GM21360 (cell line): Measurements from ENCODE around the gene B3GAT2.

Source experiments
- ATAC-seq: cut with Tn5 transposase; IDR thresholded peaks from one replicate; pipeline ENCODE4 v1.9.1; 2021; ENCODE audit warnings: mild to moderate bottlenecking, moderate library complexity; ENCODE audit not compliant: unreplicated experiment

B3GAT2 gene

GRCh38 chr6:70901324-70901723, 55.5 kb downstream of the B3GAT2 start:
- ATAC-seq: no peak

GRCh38 chr6:70900047-70900446, 56.8 kb downstream of the B3GAT2 start:
- ATAC-seq: no peak

DNA sequence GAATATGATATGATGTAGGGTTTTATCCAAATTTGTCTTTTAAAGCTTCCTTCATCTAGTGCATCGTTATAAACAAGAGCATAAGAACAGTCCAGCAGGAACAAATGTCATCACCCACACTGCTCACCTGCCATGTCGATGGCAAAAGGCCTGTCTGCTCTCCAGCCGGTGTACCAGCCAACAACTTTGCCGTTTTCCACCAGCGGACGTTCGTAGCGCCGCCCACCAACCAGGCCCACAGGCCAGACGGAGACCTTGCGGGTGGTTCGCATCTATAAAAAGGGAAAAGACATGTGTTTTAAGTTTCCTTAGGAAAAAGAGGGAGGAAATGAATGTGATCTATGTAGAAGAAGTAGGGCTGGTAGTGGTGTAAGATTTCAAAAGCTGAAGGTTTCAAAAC, 62.9 kb downstream of the B3GAT2 start:
- ATAC-seq: no peak

GRCh38 chr6:70889270-70889669, 67.6 kb downstream of the B3GAT2 start:
- ATAC-seq: no peak

- ATAC-seq: no peak
Measured at GRCh38 chr6:70886661-70887060, 70.2 kb downstream of the B3GAT2 start.

DNA sequence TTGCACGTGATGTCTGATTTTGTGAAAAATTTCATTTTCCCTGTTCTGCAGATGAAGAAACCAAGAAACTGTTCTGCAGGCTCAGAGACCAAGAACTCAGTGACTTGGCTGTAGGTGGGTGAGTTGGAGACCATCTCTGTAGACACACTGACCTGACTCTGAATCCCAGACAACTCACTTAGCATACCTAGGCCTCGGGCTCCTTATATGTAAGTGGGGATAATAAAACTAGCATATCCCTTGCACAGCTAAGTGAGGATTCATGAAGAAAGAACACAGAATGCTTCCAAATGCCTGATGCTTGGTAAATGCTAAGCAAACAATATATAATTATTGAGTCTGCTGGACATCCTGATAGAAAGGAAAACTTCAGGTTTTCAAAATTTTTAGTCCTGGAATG, 70.8 kb downstream of the B3GAT2 start:
- ATAC-seq: no peak

DNA sequence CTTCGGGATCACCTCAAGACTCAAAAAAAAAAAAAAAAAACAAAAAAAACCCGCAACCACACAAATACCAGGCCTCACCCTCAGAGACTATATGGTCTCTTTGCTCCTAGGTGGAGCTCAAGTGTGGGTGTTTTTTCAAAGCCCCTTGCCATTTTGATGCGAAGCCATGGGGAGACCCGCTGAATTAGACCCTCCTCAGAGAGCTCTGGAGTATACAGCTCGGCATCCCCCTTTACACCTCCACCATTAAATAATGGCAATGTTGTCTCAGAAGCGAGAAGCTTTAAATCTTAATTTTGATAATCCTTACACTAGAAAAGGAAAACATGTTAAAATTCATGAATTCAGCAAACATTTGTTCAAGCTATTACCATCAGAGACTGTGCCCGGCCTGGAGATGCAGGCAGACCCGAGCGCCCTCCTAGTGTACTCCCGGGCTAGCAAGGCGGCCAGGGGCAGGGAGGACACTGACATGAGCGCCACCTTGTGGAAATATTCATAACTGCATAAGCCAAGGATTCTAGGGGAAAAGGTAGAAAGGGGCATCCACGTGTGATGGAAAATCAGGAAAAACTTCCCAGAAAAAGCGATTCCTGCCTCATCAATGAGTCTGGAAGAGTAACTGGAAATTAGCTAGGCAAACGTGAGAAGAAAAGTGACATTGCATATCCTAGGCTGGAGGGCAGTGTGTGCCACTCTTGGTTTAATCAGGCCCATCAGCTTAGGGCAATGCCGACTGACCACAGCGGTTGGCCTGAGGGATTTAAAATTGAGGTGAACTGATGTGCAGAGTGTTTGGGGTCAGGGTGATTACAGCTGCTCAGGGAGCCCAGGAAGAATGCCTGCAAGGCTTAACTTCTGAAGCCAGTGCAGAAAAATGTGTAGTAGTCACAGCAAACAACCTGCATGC, 72.5 kb downstream of the B3GAT2 start:
- no peak for ATAC-seq

DNA sequence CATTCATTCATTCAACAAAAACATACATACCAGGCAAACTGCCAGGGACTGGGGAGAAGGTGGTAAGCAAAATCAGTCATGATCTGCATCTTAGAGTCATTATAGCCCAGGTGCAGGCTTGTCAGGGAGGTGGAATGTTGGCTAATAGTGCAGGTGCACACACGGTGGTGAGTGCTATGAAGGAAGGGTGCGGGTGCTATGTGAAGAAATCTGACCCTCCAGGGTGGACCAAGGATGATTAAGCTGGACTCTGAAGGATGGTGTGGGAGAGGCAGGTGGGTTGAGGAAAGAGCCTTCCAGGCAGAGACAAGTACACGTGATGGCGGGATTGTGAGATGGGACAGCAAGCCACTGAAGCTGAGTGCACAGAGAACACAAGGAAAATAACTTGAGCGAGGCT, 77.4 kb downstream of the B3GAT2 start:
- ATAC-seq: no peak

GRCh38 chr6:70874181-70874913, 82.5 kb downstream of the B3GAT2 start:
- ATAC-seq: no peak

DNA sequence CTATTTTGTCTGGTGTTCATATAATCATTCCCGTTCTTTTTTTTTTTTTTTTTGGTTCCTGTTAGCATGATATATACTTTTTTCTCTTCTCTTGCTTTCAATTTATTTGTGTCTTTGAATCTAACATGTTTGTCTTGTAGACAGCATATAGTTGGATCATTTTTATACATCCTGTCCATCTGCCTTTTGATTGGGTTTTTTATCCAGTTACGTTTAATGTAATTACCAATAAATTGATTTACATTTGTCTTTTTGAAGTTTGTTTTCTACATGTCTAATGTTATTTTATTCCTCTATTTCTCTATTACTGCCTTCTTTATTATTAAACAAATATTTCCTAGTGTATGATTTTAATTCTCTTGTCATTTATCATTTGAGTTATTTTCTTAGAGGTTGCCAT, 84.4 kb downstream of the B3GAT2 start:
- ATAC-seq: no peak

DNA sequence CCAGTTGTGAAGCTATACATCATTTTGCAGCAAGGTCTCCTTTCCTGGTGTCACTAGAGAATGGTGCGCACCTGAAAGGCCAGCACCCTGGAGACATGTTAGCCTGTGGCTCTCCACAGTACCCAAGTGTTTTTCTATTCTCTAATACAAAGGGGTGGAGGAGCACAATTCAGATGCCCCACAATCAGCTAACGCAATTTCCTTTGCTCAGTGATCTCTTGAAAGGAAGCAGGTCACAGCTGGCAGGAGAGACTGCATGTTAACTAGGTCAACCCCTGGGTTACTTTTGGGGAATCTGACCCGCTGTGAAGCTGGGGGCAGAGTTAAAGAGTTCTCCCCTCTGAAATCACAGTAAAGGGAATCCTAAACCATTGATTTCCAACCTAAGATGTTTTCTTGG, 92.5 kb downstream of the B3GAT2 start:
- ATAC-seq: no peak

- no peak for ATAC-seq
Measured at GRCh38 chr6:70863343-70863742, 93.5 kb downstream of the B3GAT2 start.

DNA sequence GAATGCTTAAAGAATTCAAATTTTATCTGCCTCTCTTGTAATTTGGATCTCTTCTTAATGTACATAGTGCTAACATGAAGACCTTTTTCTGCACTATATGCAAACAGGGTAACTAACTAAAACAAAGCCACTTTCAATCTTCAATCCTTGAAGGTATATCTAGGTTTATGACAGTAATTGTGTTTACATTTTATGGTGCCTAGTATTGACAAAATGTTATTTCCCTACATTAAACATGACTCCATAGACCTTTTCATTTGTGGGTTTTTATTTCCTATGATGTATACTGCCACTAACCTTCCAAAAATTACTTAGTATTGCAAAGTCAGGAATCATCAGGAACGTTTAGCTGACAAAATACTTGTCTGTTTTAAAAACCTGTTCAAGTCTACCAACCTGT, 95.9 kb downstream of the B3GAT2 start:
- ATAC-seq: no peak

- ATAC-seq: no peak
Measured at GRCh38 chr6:70860045-70860444, 96.8 kb downstream of the B3GAT2 start.

GRCh38 chr6:70857387-70858077, 99.3 kb downstream of the B3GAT2 start:
- peak; percentile 100 for ATAC-seq

DNA sequence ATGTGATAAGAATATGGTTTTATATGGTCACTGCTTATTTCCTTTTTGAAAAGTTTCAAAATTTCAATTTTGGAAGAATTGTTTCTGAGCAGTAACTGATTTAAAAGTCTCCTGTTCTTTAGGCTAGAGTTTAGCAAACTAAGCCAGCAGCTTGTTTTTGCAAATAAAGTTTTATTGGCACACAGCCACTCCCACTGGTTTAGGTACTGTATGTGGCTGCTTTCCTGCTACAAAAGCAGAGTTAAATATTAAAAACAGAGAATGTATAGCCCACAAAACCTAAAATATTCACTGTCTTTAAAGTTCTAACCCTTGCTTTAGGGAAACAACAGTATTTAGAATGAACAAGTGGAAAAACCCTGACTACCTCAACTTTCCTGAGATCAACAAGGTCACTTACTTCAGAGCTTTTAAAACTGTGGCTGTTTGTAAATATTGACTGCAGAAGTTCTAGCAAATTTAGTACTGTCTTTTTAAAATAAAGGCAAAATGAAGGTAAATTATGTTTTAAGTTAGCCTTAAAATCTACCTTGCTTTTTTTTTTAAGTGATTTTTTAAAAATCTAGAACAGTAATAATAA, 104.1 kb downstream of the B3GAT2 start:
- ATAC-seq: no peak

DNA sequence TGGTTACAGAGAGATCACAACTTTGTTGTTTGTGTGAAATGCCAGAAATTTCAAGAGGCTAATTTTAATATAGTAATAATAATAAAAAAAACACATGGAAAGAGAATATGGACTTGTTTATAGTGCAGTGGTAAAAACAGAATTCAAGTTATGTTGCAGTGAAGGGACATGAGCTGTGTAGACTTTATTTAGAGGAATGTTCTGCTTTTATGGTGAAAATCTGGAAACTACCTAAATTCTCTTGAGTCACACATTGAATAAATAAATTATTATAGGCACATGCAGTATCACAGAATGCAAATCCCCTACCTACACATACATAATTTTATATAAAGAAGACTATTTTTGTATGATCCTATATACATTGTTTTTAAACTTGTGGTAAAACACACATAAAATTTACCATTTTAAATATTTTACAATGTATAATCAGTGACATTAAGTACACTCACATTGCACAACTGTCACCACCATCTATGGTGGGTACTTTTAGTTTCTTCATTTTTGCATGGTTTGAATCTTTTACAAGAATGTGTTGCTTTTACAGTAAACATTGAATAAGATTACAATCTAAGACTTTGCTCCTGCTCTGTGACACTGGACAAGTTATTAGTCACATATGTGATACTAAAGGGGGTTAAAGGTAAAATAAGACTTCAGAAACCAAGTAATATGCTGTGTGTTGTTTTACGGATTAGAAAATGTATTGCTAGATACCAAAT, 107.4 kb downstream of the B3GAT2 start:
- no peak for ATAC-seq

- no peak for ATAC-seq
Measured at GRCh38 chr6:70847106-70848084, 109.5 kb downstream of the B3GAT2 start.

GRCh38 chr6:70846207-70846835, 110.5 kb downstream of the B3GAT2 start:
- ATAC-seq: no peak
